NCI-H128 (cell line): Measurements from ENCODE around the gene SPINT2.
"Not testable (repeated sequence)": the region's sequence is repeated elsewhere in the genome, so short reads cannot be mapped to it uniquely, and the experiment has no call there.

ENCODE experiments used
- DNase-seq: peaks from one replicate; lab custom pipeline; 2025; ENCODE audit not compliant: unreplicated experiment; lab: John Stamatoyannopoulos, UW

Gene SPINT2, protein sequence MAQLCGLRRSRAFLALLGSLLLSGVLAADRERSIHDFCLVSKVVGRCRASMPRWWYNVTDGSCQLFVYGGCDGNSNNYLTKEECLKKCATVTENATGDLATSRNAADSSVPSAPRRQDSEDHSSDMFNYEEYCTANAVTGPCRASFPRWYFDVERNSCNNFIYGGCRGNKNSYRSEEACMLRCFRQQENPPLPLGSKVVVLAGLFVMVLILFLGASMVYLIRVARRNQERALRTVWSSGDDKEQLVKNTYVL

GRCh38 chr19:38264486-38265212 lies at the start of gene SPINT2:
Gene SPINT2 (plus strand): TSS chr19:38264573. CDS start chr19:38264893, 320 bp downstream.
- peak; percentile 90 for DNase-seq

DNA sequence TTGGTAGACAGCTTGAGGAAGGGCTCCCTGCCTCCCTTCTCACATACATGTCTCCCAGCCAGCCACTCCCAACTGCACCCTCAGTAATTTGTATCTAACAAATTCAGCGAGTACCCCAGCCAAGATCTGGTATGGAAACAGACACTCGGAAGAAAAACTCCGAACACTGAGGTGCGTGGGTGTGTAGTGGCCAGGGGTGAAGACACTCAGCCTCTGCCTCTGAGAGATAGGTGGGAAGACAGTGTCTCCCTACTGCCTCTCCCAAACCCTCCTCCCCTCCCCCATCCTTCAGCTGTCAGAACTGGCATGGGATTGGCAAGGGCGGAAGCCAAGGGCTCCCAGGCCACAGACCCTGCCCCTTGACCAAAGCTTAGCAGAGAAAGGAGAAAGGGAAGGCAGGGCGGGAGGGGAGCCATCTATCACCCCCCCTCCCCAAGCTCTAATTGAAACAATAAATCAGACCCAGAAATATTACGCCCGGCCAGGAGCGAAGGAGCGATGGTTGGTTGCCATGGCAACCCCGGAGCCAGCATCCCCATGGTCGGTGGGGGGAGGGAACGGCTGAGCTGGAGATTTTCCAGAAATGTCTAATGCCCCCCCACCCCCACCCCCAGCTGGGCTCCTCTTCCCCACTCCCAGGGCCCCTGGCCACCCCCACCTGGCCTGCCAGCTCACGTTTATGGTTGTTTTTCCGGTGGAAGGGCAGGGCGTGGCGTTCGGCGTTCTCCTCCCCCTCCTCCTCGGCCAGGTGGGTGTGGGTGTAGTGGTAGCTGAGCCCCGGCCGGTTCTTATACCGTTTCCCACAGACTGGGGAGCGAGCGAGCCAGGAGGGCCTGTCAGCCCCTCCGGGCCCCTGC lies 47.4 kb upstream of the SPINT2 start:
- DNase-seq, result no peak

GRCh38 chr19:38218204-38218603 lies 46.2 kb upstream of the SPINT2 start:
- DNase-seq, result no peak

GRCh38 chr19:38219221-38219620 lies 45.2 kb upstream of the SPINT2 start:
- no peak for DNase-seq

GRCh38 chr19:38221421-38221820 lies 43.0 kb upstream of the SPINT2 start:
- DNase-seq, result no peak

DNA sequence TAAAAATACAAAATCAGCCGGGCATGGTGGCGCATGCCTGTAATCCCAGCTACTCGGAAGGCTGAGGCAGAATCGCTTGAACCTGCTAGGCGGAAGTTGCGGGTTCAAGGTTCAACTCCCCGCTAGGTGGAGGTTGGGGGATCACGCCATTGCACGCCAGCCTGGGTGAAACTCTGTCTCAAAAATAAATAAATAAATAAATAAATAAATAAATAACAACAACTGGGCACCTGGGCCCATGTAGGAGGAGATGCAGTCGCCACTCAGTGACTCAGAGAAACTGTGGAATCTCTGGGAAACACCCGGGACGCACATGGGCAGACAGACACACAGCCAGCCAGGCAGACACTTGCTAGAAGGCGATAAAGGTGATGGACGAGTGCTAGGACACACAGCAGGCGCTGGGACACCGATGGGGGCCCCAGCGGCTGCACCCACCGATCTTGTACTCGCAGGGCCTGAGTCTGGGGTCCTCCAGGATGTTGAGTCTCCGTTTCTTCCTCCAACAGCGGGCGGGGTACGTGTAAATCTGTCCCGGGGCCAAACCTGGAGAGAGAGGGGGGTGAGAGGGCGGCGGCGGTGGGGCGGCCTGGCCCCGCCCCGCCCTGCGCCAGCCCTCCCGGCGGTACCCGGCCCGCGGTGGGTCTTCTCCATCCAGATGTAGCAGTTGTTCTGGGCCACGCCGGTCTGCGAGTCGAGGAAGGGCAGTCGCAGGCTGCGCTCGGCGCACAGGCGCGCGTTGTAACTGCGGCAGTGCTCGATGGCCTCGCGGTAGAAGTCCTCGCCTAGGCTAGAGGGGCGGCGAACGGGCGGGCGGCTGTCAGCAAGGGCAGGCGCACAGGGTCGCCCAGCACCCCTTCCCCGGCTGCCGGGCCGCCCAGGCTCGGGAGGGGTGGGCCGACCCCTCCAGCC lies 42.2 kb upstream of the SPINT2 start:
- no peak for DNase-seq

GRCh38 chr19:38223119-38223523 lies 41.3 kb upstream of the SPINT2 start:
- no peak for DNase-seq

GRCh38 chr19:38223617-38224013 lies 40.8 kb upstream of the SPINT2 start:
- no peak for DNase-seq

GRCh38 chr19:38224014-38224862 lies 40.1 kb upstream of the SPINT2 start, which contains the start of gene DPF1:
Gene DPF1 (minus strand): TSS chr19:38224222. CDS start chr19:38224142, 80 bp downstream.
- peak; percentile 29 for DNase-seq

GRCh38 chr19:38224863-38225218 lies 39.5 kb upstream of the SPINT2 start:
- not testable (repeated sequence) for DNase-seq

DNA sequence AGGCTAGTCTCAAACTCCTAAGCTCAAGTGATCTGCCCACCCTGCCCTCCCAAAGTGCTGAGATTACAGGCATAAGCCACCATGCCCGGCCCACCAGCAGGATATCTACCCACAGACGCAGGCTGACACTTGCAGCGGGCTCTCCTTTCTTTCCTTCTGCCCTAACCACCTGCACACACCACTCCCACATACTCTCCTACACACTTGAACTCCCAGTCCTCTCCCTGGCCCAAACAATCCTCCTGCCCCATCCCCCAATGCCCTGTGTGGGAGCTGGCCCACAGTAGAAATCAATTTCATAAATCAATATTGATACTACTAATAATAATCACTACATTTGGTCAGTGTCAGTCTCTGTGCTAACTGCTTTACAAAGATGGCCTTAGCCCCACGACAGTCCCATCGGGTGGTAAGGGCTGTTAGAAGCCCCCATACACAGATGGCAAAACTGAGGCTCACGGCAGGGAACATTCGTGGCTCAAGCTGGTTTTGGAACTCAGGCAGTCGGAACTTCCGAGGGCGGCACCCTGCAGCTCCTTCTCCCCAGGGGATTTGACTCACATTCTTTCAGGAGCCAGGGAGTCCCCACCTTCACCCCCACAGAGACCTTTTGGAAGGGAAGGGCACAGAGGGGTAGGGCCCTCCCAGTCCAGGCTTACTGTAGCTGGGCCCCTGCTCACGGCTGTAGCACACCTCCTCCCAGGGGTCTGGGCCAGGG lies 36.9 kb upstream of the SPINT2 start:
- DNase-seq, result no peak

DNA sequence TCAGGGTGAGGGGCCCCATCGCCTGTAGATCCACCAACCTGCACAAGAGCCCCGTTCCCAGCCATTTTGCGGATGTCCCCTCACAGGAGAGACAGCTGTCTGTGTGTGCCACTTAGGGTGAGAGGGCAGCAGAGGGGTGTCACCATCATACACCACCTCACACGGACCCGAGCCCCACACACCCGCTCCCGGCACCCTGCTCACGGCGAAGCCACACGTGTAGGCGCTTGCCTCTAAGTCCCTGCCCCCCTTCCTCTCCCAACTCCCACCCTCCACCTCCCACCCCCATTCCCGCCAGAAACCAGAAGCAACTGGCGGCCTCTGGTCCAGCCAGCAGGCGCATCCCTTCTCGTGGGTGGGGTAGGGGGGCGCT lies 36.4 kb upstream of the SPINT2 start:
- DNase-seq, result no peak

GRCh38 chr19:38228491-38229439 lies 35.6 kb upstream of the SPINT2 start:
- no peak for DNase-seq

DNA sequence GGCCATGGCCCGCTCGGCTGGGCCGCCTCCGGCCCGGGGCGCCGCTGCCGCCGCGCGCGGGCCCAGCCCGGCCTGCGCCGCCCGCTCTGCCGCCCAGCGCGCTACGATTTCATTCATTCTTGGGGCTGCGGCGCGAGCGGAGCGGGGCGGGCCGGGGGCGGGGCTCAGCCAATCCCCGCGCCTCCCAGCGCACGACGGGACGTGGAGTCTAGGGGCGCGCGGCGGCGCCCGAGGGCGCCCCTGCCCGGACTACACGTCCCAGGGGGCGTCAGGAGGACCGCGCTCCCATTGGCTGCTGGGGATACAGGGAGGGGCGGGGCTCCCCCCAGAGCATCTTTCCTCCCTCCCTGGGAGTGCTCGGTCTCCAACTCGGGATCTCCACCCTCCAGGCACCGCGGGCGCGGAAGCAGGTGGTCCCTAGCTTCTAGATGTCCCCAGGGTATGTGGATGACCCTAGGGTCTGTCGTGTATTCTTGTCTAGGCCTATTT lies 34.7 kb upstream of the SPINT2 start:
- DNase-seq, result peak; percentile 83

- DNase-seq, result not testable (repeated sequence)
Observed at GRCh38 chr19:38230506-38231133, 33.8 kb upstream of the SPINT2 start.

GRCh38 chr19:38231918-38232317 lies 32.5 kb upstream of the SPINT2 start:
- DNase-seq, result no peak

GRCh38 chr19:38233740-38234251 lies 30.6 kb upstream of the SPINT2 start:
- peak; percentile 22 for DNase-seq
